Measurements from ENCODE around the gene CALR. TPM values are rescaled to one million over a fixed set of nuclear protein-coding genes. Genes with fewer than 3 reads are reported as not detected.

The CALR gene
- total and polyA plus RNA-seq, 9 of the 15 experiments (the other 6 are each of a cell fraction or from before 2014, with no cell fraction given) = 126 to 811 (median 642) TPM

DNA sequence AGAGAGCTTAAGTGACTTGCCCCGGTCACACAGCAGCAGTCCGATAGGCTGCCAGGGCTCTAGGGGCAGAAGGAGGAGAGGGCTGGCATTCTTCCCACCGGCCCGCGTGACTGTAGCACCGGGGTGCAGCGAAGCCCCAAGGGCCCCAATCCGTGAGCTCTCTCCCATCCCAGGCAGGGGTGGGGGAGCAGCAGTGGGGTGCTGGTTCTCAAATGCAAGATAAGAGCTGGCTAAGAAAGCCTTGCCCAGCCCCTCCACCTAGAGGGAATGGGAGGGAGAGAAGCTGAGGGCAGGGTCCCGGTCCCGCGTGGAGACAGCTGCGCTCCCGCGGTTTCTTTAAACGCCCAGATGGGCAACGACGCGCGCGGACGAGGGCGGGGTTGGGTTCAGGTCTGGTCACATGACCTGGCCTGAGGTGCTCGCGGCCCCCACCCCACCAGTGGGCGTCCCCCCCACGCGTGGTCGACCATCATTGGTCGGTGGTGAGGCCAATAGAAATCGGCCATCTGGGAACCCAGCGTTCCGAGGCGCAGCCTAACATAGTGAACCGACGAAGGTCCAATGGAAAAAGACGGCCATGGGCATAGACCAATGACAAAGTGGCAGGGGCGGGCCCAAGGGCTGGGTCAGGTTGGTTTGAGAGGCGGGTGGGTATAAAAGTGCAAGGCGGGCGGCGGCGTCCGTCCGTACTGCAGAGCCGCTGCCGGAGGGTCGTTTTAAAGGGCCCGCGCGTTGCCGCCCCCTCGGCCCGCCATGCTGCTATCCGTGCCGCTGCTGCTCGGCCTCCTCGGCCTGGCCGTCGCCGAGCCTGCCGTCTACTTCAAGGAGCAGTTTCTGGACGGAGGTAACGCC lies at the start of gene CALR (continued):
- TF ChIP-seq MGA (IDR thresholded peaks at IDR 0.05) (peak; percentile 88), JUND (IDR thresholded peaks at IDR 0.05; ENCODE audit: borderline replicate concordance, low read depth, low read length) (no peak; the same call in 1 of the 2 replicates), JUND (tag; IDR thresholded peaks at IDR 0.05; ENCODE audit: borderline replicate concordance, low read depth, low read length) (no peak; the same call in 2 of the 3 replicates), SLC30A9 (CRISPR knock-in tag; IDR thresholded peaks at IDR 0.05) (no peak), TEAD4 (IDR thresholded peaks at IDR 0.05; ENCODE audit: low read length) (peak; percentile 25; the same call in 1 of the 2 replicates), TEAD4 (CRISPR knock-in tag; IDR thresholded peaks at IDR 0.05; ENCODE audit: borderline replicate concordance) (0 out of 2 replicates have a peak, but pooled peaks have one; percentile 35), SMAD4 (CRISPR knock-in tag; conservative IDR thresholded peaks at IDR 0.05) (peak; percentile 40), PHF20 (IDR thresholded peaks at IDR 0.05; ENCODE audit: partially characterized antibody) (peak; percentile 38), KLF6 (CRISPR knock-in tag; IDR thresholded peaks at IDR 0.05; ENCODE audit: borderline replicate concordance) (peak; percentile 26; the same call in 1 of the 2 replicates), RBM17 (IDR thresholded peaks at IDR 0.05; ENCODE audit: borderline replicate concordance, low read depth, low read length) (no peak), EP400 (IDR thresholded peaks at IDR 0.05) (peak; percentile 97)
- TF ChIP-seq, protein P1, sequence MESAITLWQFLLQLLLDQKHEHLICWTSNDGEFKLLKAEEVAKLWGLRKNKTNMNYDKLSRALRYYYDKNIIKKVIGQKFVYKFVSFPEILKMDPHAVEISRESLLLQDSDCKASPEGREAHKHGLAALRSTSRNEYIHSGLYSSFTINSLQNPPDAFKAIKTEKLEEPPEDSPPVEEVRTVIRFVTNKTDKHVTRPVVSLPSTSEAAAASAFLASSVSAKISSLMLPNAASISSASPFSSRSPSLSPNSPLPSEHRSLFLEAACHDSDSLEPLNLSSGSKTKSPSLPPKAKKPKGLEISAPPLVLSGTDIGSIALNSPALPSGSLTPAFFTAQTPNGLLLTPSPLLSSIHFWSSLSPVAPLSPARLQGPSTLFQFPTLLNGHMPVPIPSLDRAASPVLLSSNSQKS (CRISPR knock-in tag; IDR thresholded peaks at IDR 0.05) = no peak
- TF ChIP-seq, protein P2, sequence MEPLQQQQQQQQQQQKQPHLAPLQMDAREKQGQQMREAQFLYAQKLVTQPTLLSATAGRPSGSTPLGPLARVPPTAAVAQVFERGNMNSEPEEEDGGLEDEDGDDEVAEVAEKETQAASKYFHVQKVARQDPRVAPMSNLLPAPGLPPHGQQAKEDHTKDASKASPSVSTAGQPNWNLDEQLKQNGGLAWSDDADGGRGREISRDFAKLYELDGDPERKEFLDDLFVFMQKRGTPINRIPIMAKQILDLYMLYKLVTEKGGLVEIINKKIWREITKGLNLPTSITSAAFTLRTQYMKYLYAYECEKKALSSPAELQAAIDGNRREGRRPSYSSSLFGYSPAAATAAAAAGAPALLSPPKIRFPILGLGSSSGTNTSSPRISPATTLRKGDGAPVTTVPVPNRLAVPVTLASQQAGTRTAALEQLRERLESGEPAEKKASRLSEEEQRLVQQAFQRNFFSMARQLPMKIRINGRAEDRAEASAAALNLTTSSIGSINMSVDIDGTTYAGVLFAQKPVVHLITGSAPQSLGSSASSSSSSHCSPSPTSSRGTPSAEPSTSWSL (CRISPR knock-in tag; IDR thresholded peaks at IDR 0.05; ENCODE audit: borderline replicate concordance) = no peak
